GM18526 (cell line): ENCODE measurements around the gene SRP68.

Experiments used
- POLR2A ChIP-seq: IDR thresholded peaks from 3 replicates; pipeline ENCODE4 v1.6.1; 2011; ENCODE audit not compliant: insufficient read length; ENCODE audit errors: extremely low read depth

Gene SRP68

DNA sequence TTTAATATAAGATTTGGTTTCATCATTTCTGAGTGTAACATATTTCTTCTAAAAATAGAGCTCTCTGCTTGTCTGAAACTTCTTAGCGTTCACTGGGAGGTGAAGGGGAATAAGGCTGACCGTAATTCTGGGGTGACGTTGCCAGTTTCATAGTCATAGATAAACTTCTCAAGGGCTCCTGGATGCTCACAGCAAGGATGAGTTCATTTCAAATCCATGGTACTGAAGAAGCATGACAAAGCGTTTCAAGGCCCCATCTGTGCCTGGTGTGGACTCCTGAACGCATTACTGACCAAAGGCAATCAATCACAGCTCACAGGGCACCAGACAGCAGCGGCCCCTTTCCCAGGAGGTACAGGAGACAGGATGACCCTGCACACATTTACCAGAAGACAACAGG, 33.2 kb downstream of the SRP68 start:
- no peak for TF ChIP-seq POLR2A

GRCh38 chr17:76038050-76038449, 34.3 kb downstream of the SRP68 start:
- no peak for TF ChIP-seq POLR2A

GRCh38 chr17:76036497-76037261, 35.6 kb downstream of the SRP68 start:
- TF ChIP-seq POLR2A = no peak

DNA sequence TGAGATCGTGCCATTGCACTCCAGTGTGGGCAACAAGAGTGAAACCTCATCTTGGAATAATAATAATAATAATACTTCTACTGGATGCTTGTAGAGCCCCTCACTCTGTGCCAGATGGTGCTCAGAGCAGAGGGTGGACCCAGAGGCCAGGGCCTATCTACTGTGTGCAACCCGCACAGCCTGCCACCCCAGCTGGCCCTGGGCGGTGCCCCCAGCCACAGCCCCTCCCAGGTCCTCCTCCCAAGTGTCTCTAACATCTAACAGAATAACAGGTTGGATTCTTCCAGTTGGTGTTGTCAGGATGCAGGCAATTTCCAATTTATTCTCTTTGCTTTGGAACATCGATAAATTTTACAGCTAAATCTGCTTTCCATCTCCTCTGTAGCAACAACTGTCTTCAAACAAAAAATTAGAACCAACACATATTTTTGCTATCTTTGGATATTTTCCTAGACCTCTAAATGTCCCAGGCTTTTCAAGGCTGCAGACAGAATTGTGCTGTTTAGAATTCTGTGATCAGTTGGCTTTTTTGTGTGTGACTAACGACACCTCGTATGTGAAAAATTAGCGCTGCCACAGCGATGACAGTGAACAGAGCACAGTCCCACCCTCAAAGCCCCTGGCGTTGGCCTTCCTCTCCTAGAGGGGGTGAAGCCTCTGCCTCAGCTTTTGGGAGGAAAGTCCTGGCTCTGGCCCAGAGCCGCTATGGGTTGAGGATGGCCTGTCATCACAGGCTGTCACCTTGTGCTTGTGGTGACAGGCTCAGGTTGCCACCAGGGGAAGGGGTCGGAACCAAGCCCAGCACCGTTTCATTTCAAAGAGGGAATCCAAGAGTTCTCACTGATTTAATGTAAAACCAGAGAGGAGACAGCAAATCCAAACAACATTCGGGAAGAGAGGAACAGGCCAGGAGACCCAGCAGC, 37.6 kb downstream of the SRP68 start:
- no peak for TF ChIP-seq POLR2A

GRCh38 chr17:76033139-76033538, 39.2 kb downstream of the SRP68 start:
- TF ChIP-seq POLR2A = no peak

DNA sequence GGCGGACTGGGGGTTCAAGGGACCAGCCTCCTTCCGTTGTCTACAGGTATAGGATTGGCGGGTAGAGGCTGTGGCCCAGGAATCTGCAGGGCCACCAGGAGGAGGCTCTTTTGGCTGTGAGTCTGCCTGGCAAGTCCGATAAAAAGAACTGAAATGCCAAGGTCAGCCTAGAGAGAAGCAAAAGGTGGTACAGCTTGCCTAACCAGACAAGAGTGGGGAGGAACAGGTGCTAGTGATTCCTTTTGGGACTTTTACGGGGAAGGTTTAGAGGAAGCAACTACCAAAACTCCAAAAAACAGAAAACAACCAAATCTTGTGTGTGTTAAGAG, 39.6 kb downstream of the SRP68 start:
- TF ChIP-seq POLR2A = no peak

DNA sequence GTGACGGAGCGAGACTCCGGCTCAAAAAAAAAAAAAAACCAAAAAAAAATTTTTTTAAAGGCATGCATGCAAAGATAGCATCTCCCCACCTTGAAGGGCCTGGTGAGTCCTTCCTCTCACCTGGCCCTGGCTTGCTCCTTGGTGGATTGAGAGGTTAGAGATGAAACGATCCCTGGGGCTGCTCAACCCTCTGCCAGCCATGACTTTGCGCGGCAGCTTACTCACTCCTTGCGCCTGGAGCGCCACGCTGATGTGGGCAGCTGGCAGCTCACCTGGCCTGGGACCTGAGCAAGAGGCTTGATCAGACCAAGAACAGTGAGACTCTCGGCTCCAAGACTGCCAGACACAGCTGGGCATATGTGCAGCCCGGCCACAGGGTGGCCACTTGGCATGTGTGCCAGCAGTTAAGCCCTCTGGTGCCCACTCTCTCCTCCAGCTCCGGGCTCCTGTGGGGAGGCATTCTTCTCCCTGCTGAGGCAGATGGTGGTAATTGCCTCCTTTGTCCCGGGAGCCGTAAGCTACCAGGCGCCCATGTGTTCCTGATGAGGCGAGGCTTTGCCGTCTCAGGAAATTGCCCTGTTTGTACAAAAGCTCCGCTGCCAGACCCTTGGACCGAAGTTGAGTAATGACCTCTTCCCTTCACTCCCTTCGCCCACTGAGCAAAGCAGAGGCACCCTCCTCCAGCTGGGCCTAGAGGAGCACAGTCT, 40.1 kb downstream of the SRP68 start:
- no peak for TF ChIP-seq POLR2A

- no peak for TF ChIP-seq POLR2A
Observed at GRCh38 chr17:76027159-76027839, 45.0 kb downstream of the SRP68 start, which contains the start of gene EVPL. EVPL (minus strand) TSS chr17:76027306; CDS start chr17:76027198, 108 bp downstream.

DNA sequence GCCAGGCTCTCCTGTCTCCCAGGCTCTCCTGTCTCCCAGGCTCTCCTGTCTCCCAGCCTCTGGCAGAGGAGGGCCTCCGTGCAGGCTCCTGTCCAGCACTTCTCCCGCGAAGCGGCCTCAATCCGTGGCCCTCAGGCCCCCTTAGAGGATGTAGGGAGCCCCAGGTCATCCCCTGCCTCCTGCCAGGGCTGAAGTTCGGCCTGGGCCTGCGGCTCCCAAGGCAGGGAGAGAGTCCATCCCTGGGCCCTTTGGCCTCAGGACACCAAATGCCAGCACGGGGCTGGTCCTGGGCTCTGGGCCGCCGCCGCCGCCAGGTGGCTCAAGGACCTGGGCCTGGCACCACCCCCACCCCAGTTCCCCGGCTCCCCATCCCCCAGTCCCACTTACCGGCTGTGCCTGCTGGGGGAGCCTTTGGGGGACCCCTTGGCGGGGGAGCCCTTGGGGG, 45.6 kb downstream of the SRP68 start:
- no peak for TF ChIP-seq POLR2A

- no peak for TF ChIP-seq POLR2A
Observed at GRCh38 chr17:76025294-76025693, 47.0 kb downstream of the SRP68 start.

DNA sequence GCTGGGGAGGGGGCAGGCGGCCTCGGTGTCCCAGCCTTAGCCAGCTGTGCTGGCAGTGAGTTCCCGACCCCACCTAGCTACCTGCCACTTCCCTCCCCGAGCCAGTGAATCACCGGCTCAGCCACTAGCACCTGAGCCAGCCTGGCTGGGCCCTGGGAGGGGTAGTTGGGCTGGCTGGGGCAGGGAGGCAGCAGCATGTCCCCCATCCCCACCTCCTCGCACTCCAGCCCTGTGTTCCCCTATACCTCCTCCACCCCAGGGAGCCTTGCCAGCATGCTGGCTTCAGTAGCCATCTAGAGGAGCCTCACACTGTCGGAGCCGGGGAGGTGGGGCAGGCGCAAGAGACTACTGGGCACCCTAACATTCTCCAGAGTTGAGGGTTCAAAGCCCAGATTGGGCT, 48.0 kb downstream of the SRP68 start:
- no peak for TF ChIP-seq POLR2A

- no peak for TF ChIP-seq POLR2A
Observed at GRCh38 chr17:76023900-76024237, 48.4 kb downstream of the SRP68 start.

GRCh38 chr17:76022973-76023899, 49.1 kb downstream of the SRP68 start:
- TF ChIP-seq POLR2A = no peak

DNA sequence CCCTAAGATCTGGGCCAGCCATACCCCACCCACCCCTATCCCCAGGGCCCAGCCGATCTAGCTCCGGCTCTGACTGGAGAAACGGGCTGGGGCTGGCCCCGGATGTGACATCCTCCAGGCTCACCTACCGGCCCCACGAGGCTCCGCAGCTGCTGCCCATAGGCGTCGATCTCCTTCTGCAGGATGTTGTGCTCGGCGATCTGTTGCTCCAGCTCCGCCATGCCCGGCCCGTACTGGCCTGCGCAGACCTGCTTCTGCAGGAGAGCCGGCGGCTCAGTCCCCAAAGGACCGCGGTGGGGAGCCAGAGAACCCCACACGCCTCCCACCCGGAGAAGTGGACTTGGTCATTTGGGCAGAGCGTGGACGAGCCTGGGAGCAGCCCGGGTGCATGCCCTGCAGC, 50.0 kb downstream of the SRP68 start:
- no peak for TF ChIP-seq POLR2A

- no peak for TF ChIP-seq POLR2A
Observed at GRCh38 chr17:76019833-76020467, 52.4 kb downstream of the SRP68 start.
